Measurements from ENCODE around the gene CLEC18A.
A peak's percentile ranks its signal among the peaks of the same experiment; 100 is the strongest.
"Not testable (repeated sequence)": the region's sequence is repeated elsewhere in the genome, so short reads cannot be mapped to it uniquely, and the experiment has no call there.

Gene CLEC18A

DNA sequence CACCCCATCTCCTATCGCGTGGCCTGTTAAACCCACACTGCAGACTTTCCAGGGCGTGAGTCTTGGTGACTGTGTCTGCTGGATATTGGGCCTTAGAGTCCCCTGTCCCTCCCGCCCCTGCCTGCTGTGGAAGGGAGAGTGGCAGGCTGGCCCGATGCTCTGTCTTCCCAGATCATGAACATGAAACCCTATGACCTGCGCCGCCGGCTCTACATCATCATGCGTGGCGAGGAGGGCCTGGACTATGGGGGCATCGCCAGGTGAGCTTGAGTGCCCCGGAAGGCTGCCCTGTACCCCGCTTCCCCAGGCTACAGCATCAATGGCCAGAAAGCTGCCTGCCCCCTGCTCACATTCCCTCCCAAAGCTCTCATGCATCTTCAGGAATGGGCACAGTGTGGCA is 19.5 kb upstream of the CLEC18A start:
- no peak for DNase-seq

DNA sequence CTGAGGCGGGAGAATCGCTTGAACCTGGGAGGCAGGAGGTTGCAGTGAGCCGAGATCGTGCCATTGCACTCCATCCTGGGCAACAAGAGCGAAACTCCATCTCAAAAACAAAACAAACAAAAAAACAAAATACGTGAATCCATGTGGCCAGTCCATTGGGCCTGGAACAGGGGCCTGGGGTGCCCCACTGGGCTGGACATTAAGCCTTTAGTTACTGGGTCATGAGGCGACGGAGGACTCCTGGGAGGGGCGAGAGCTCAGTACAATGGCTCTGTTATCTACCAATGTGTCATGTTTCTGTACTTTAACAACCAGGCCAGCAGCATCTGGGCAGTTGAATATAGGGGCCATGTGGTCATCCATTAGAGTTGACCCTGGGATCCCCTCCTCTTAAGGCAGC is 18.9 kb upstream of the CLEC18A start:
- no peak for DNase-seq

DNA sequence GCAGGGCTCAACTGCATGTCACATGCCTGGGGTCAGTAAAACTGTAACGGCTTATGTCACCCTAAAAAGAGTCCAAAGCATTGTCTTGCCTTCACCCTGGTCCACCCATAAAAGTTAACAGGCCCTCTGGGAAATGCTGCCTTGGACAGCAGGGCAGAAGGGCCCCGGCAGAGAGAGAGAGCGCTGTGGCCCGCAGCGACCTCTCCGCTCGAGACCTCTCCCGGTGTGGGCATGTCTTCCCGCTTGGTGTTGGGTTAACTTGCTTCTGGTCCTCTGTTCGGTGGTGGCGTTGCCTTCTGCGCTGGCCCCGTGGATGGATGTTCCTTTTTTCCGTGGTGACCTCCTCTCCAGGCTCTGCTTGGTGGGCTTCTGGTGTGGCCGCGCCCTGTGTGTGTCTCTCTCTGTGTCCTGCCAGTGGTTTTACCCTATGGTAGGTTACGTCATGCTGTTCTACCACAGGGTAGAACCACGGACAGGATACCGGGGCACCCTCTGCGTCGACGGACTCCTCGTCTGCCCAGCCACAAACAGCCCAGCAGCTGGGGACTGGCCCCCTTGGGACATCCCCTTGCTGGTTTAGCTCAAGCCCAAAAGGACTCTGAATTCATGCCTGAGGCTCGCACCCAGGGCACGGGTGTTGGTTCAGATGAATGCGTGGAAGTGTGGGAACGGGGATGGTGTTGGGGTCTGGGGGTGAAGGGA is 18.3 kb upstream of the CLEC18A start:
- DNase-seq = no peak

- DNase-seq = peak; percentile 64
Observed at GRCh38 chr16:69934044-69934443, 17.1 kb upstream of the CLEC18A start.

DNA sequence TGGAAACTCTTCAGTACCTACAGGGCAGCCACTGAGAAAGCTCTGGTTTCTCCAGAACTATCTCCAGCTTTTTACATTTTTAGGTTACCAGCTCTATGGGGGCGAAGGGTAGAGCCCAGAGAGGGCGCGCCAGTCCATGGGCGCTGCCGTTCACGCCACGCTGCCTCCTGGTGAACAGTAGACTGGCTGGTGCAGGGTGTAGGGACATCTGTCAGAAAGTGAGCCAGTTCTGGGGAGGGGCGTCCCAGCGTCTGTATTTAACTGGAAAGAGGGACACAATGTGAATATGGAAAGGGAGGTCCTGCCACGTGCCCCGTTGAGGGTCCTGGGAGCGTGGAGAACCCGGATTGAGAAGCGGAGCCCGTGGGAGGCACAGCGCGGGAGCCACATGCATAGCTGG is 16.4 kb upstream of the CLEC18A start:
- no peak for DNase-seq

DNA sequence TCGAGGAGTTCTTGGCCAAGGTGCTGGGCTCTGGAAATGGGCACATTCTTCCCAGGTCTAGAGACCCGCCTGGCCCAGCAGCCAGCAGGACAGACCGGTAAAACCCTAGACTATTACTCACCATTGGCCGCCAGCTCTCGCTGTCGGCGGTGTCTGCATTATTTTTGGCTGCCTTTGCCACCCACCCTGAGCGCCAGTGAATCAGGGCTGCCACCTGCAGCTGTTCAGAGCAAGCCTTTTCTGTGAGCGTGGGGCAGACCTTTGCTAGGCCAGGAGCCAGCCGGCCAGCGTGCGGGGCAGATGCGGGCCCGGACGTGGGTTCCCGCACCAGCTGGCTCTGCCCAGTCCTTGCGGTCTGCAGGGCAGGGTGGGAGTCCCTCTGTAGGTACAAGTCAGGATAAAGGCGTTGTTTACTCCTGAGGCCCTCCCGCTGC is 15.8 kb upstream of the CLEC18A start:
- no peak for DNase-seq

DNA sequence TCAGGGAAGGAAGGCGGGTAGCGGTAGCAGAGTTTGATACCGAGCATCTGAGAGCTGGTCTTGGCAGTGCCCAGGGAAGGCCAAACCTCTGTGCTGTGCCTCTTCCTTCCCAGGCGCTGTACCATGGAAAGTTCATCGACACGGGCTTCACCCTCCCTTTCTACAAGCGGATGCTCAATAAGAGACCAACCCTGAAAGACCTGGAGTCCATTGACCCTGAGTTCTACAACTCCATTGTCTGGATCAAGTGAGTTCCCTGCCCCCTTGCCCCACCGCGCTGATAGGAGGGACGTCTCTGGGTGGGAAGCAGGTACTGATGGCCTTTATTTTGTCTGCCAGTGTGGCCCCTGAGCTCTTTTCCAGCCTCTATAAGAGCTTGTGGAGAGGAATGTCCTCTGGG is 15.4 kb upstream of the CLEC18A start:
- no peak for DNase-seq

DNA sequence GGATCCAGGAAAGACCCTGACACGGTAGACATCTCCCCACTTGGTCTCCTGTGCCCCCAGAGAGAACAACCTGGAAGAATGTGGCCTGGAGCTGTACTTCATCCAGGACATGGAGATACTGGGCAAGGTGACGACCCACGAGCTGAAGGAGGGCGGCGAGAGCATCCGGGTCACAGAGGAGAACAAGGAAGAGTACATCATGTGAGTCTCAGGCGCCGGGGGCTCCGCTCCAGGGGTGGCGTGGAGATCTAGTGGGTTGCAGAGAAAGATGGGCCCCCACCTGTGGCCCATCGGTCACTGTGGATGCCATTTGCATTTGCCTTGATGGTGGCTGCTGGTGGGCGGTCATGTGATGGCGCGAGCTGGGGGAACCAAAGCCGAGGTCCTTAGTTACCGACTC is 14.9 kb upstream of the CLEC18A start:
- DNase-seq = no peak

DNA sequence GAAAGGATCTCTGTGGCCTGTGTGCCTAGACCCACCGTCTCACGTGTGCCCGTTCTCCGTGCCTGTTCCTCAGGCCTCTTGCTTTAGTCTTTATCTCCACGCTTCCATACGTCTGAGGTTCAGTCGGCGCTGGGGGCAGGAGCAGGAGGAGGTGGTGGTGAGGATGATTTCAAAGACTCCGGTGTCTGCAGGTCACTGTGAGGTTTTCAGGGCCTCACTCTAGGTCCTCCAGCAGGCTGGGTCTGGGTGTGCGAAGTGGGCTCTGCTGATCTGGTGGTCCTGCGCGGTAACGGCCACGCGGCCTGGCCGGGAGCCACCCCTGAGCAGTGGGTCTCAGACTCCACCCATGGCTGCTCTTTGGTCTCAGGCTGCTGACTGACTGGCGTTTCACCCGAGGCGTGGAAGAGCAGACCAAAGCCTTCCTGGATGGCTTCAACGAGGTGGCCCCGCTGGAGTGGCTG is 14.4 kb upstream of the CLEC18A start:
- no peak for DNase-seq

DNA sequence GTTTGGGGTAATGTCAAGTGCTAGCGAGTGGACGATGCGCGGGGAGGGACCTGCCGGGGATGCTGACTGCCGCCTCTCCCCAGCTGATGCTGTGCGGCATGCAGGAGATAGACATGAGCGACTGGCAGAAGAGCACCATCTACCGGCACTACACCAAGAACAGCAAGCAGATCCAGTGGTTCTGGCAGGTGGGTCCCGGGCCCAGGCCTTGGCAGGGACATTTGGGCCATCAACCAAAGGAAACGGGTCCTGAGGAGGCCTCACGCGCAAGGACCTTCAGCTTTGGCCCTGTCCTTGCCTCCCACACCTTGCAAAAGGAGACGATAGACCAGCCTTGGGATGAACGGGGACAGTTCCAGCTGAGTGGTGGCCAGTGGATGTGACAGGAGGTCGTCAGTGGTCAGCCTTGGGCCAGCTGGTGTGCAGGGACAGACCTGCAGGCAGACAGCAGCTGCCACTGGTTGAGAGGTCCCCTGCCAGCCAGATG is 13.6 kb upstream of the CLEC18A start:
- DNase-seq = no peak

DNA sequence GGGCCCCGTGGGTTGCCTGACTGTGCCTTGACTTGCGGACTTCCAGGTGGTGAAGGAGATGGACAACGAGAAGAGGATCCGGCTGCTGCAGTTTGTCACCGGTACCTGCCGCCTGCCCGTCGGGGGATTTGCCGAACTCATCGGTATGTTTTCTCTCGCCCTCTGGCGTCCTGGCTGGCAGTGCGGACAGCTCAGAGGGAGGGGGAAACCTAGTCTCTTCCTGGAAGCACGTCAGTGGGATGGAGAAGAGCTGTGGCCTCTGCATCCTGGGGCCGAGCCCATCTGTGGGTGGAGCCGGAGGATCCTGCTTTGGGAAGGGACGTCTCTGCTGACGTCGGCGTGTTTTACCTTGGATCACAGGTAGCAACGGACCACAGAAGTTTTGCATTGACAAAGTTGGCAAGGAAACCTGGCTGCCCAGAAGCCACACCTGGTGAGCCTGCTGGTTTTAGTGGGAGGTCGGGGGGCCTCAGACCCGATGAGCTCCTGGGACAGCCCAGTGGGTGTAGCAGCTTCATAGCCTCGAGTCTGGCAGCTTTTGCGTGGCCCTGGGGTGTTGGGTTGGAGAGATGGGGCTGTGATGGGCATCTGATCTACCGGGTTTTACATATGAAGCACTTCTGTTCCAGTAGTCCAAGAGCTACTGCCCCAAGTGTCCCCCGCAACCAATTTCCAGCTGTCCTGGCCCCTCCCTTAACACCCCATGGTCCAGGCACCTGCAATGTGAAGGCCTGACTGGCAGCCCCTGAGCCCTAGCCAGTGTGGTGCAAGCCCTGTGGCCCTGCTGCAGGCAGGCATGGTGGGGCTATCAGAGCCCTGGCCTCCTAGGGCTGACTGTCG is 11.9 kb upstream of the CLEC18A start:
- DNase-seq = no peak

DNA sequence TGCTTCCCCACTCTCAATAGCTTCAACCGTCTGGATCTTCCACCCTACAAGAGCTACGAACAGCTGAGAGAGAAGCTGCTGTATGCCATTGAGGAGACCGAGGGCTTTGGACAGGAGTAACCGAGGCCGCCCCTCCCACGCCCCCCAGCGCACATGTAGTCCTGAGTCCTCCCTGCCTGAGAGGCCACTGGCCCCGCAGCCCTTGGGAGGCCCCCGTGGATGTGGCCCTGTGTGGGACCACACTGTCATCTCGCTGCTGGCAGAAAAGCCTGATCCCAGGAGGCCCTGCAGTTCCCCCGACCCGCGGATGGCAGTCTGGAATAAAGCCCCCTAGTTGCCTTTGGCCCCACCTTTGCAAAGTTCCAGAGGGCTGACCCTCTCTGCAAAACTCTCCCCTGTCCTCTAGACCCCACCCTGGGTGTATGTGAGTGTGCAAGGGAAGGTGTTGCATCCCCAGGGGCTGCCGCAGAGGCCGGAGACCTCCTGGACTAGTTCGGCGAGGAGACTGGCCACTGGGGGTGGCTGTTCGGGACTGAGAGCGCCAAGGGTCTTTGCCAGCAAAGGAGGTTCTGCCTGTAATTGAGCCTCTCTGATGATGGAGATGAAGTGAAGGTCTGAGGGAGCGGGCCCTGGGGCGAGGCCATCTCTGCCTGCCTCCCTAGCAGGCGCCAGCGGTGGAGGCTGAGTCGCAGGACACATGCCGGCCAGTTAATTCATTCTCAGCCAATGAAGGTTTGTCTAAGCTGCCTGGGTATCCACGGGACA is 11.1 kb upstream of the CLEC18A start:
- DNase-seq = no peak

DNA sequence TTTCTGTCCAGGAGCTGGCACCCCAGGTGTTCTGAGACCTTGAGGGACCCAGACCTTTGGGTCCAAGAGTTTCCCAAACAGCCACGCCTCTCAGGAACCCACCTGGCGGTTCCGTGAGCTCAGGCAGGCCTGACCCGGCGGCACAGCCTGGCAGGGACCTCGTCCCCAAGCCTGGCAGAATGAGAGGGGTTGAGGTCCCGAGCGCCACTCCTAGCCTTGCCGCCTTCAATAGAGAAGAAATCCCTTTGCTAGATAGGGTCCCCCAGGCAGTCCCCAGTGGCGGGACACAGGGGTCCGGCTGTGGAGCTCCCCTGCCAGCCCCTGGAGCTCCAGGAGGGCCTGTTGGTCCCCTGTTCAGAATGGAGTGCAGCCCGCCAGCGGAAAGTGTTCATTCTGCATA is 10.5 kb upstream of the CLEC18A start:
- DNase-seq = no peak

GRCh38 chr16:69941251-69942098 is 9.7 kb upstream of the CLEC18A start:
- DNase-seq = no peak

DNA sequence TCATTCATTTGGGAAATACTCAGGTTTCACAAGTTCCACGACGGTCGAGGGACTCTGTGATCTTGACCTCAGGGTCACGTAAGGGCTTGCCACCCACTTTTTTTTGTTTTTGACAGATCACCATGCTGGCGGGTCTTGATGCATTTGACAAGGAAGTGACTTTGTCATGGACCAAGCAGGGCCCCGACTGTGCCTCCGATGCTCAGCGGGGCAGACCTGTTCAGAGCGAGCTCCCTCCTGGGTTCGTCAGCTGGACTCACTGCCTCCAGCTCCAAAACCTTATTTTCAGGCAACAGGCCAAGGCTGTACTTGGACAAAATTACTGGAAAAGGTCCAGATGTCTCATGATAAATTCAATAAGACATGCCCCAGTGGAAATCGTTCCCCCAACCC is 9.0 kb upstream of the CLEC18A start:
- no peak for DNase-seq

GRCh38 chr16:69942627-69943170 is 8.4 kb upstream of the CLEC18A start:
- DNase-seq = no peak

DNA sequence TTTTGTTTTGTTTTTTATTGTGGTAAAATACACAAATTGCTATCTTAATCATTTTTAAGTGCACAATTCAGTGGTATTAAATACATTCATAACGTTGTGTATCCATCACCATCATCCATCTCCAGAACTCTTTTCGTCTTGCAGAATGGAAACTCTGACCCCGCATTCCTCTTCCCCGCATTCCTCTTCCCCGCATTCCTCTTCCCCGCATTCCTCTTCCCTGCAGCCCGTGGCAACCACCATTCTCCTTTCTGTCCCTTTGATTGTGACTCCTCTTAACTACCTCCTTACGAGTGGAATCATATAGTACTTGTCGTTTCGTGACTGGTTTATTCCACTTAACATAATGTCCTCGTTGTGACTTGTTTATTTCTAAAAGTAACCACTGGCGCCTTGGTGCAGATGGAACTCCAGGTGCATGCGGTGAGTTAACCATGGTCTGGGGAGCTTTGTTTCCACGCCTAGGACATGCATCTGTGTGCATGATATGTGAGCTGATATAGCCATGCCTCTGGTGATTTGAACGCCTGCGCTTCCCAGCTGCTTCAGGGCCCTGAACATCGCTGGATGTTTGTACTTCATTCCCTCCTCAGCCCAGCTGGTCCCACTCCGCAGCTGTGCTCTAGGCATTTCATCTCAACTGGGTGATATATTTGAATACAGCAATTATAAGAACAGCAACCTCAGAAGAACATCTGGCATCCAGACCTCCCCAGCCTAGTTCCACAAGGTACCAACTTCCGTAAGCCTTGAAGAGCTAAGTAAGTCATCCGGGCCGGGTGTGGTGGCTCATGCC is 7.7 kb upstream of the CLEC18A start:
- not testable (repeated sequence) for DNase-seq

DNA sequence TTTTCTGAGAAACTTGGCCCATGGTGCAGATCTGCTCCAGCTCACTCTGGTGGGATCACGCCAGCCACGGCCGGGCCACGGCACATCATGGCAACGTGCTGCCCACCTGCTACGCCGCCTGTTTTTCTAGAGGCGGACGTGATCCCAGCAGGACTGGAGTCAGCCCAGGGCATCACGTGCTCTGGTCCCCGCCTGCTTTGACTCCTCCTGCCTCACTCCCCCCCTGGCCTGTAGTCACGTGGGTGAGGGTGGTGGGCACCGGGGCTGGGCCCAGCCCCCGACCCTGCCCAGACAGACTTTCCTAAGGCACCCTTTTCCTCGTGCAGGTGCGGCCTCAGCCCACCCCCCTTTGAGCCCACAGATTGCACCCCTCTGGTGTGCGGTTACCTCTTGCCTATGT is 723 bp upstream of the CLEC18A start:
- DNase-seq = not testable (repeated sequence)

DNA sequence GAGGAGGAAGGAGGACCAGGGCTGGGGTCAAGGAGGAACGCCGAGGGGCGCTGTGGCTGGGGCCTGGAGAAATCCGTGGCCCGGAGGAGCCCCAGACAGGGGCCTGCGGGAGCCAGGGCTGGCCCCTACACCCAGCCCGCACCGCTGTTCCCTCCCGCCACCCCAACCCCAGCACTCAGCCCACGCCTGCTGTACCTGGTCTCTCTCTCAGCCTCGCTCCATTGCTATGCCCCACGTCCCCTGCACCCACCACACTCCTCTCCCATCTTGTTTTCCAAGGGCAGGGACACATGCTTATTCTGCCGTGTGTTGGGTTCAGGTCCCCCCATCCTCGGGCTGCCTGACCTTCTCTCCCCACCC is 518 bp downstream of the CLEC18A start:
- not testable (repeated sequence) for DNase-seq

- DNase-seq = not testable (repeated sequence)
Observed at GRCh38 chr16:69952116-69952515, 982 bp downstream of the CLEC18A start.
